Measurements from ENCODE around the gene CCDC14.
"Not testable (repeated sequence)": the region's sequence is repeated elsewhere in the genome, so short reads cannot be mapped to it uniquely, and the experiment has no call there.

DNA sequence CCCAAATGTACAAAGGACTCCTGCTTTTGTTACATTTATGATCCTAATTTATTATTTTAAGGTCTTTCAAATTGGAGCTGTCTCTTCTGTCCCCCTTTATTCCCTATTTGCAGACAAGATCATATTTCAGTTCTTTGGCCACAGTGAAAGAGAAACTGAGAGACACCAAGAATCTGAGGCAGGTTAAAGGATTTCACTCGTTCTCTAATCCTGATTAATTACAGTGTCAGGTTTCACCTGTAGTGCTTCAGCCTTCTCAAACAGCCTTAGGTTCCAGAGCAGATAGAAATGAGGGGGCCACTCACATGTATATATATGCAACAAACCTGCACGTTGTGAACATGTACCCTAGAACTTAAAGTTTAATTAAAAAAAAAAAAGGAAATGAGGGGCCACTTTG lies 6.2 kb upstream of the CCDC14 start:
- TF ChIP-seq, protein P1, sequence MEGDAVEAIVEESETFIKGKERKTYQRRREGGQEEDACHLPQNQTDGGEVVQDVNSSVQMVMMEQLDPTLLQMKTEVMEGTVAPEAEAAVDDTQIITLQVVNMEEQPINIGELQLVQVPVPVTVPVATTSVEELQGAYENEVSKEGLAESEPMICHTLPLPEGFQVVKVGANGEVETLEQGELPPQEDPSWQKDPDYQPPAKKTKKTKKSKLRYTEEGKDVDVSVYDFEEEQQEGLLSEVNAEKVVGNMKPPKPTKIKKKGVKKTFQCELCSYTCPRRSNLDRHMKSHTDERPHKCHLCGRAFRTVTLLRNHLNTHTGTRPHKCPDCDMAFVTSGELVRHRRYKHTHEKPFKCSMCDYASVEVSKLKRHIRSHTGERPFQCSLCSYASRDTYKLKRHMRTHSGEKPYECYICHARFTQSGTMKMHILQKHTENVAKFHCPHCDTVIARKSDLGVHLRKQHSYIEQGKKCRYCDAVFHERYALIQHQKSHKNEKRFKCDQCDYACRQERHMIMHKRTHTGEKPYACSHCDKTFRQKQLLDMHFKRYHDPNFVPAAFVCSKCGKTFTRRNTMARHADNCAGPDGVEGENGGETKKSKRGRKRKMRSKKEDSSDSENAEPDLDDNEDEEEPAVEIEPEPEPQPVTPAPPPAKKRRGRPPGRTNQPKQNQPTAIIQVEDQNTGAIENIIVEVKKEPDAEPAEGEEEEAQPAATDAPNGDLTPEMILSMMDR (optimal IDR thresholded peaks at IDR 0.05 in 1 of 3, IDR thresholded peaks at IDR 0.05 in 1 of 3, conservative IDR thresholded peaks at IDR 0.05 in 1 of 3; ENCODE audit: extremely low read depth in 1 of 3, insufficient read depth in 2 of 3, low read length in 3 of 3): not testable (repeated sequence)
- TF ChIP-seq EZH2 (IDR thresholded peaks at IDR 0.05; ENCODE audit: low read length): not testable (repeated sequence)
